ENCODE results near the gene SLK. TPM values are rescaled to one million over a fixed set of nuclear protein-coding genes. Genes with fewer than 3 reads are reported as not detected.

The SLK gene
- total and polyA plus RNA-seq, 2 experiments from 2014 or later, result 6.6 to 37.1 TPM

DNA sequence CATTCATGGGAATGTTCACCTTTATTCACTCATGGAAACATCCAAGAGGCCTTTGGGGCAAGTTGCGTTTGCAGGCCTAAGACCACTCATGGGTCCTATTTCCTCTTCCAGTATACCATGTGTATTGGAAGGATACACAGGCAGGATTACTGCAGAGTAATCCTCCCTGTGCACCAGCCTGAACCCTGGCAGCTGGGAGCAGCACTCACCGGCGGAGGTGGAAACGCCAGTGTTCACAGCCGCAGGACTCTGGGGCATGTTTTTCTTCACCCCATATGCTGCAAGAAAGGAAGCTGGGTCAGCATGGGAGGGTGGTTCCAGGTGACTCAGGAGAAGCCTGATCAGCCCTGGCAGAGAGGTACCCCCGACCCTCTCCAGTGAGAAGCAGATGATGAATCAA lies 94.3 kb downstream of the SLK start:
- 0 out of 2 replicates have a peak, but pooled peaks cover 9% of the 10 kb centered on the region for H3K27me3 ChIP-seq (replicated peaks; ENCODE audit: insufficient read depth)
- no peaks in the 10 kb centered on the region for H3K4me1 ChIP-seq (ENCODE audit: insufficient read depth)
- no peaks in the 10 kb centered on the region for H4K20me1 ChIP-seq (ENCODE audit: insufficient read depth)
- 88 to 90% methylated on average over 6 of the region's 6 CpGs for WGBS, 2 experiments (ENCODE audit: low coverage in 1 of 2, low lambda C conversion rate in 2 of 2, missing lambda C conversion rate in 2 of 2)
- in situ Hi-C loops (cut with MboI), result no loop called here
- H3F3A ChIP-seq (ENCODE audit: insufficient read depth), result no peaks in the 10 kb centered on the region
- no peaks in the 10 kb centered on the region for H3K9me3 ChIP-seq (ENCODE audit: low read depth)
- no peak overlapping the region for H3K4me3 ChIP-seq
- no peak overlapping the region for H3K4me2 ChIP-seq (ENCODE audit: unreplicated experiment)
- no peak overlapping the region for H2AFZ ChIP-seq
- H3K36me3 ChIP-seq (ENCODE audit: low read depth), result no peaks in the 10 kb centered on the region
- H3K79me2 ChIP-seq (ENCODE audit: insufficient read depth), result no peaks in the 10 kb centered on the region
- no peaks in the 10 kb centered on the region for H3K9me2 ChIP-seq (ENCODE audit: insufficient read depth)
- no peak overlapping the region for H3K9ac ChIP-seq
- no peak for TF ChIP-seq EZH2phosphoT487 (IDR thresholded peaks at IDR 0.05; ENCODE audit: insufficient read depth, low read depth)
- TF ChIP-seq EZH2 (IDR thresholded peaks at IDR 0.05; ENCODE audit: insufficient read depth, poor library complexity, severe bottlenecking), result no peak
- H3K27ac ChIP-seq, result no peak overlapping the region
- DNase-seq, result no peak

DNA sequence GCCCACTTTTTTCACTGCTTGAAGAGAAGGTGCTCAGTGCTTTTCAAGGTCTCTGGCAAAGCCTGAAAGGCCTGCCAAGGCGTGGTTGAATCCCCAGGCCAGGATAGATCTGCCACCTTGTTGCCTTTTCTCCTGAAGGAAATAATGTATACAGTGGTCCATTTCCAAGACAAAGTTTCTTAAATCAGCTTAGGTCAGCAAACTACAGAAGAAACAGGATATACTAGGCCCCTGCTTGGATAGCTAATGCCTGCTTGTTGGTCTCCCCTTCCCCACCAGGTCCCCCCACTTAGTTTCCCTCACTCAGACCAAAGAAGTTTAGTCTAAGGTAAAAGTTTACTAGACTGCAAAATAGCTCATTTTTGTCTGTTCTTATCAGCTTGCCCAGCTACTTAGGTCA lies 98.8 kb downstream of the SLK start:
- Histone ChIP-seq H3F3A (ENCODE audit: insufficient read depth) (no peaks in the 10 kb centered on the region), H3K9me3 (ENCODE audit: low read depth) (no peaks in the 10 kb centered on the region), H3K36me3 (ENCODE audit: low read depth) (no peaks in the 10 kb centered on the region), H3K4me2 (ENCODE audit: unreplicated experiment) (no peak overlapping the region), H3K9ac (no peak overlapping the region), H3K79me2 (ENCODE audit: insufficient read depth) (no peaks in the 10 kb centered on the region), H4K20me1 (ENCODE audit: insufficient read depth) (no peaks in the 10 kb centered on the region), H3K27ac (no peak overlapping the region), H3K9me2 (ENCODE audit: insufficient read depth) (no peaks in the 10 kb centered on the region), H2AFZ (no peak overlapping the region), H3K4me3 (no peak overlapping the region), H3K27me3 (replicated peaks; ENCODE audit: insufficient read depth) (0 out of 2 replicates have a peak, but pooled peaks cover 9% of the 10 kb centered on the region), H3K4me1 (ENCODE audit: insufficient read depth) (no peaks in the 10 kb centered on the region)
- in situ Hi-C loops (cut with MboI), result no loop called here
- no peak for DNase-seq
- TF ChIP-seq EZH2phosphoT487 (IDR thresholded peaks at IDR 0.05; ENCODE audit: insufficient read depth, low read depth), result no peak
- no peak for TF ChIP-seq EZH2 (IDR thresholded peaks at IDR 0.05; ENCODE audit: insufficient read depth, poor library complexity, severe bottlenecking)
- 43 to 87% methylated on average over 1 of the region's 1 CpG for WGBS, 2 experiments (ENCODE audit: low coverage in 1 of 2, low lambda C conversion rate in 2 of 2, missing lambda C conversion rate in 2 of 2)

DNA sequence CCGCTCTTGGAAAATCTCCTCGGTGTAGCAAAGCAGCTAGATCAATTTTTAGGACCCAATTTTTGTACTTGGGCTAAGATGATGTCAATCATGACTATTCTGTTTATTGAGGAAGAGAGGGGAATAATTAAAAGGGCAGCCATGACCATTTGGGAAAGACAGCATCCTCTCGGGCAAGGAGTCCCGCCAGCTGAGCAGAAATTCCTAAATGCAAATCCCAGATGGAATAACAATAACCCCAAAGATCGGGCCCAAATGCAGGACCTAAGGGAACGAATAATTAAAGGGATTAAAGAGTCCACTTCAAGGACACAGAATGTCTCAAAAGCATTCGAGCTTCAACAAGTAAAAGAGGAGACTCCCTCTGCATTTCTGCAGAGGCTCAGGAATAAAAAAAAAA lies 100.0 kb downstream of the SLK start:
- H3K4me3 ChIP-seq, result no peak overlapping the region
- H3K9me2 ChIP-seq (ENCODE audit: insufficient read depth), result no peaks in the 10 kb centered on the region
- TF ChIP-seq EZH2 (IDR thresholded peaks at IDR 0.05; ENCODE audit: insufficient read depth, poor library complexity, severe bottlenecking) (no peak), EZH2phosphoT487 (IDR thresholded peaks at IDR 0.05; ENCODE audit: insufficient read depth, low read depth) (no peak)
- no peak overlapping the region for H3K4me2 ChIP-seq (ENCODE audit: unreplicated experiment)
- H3K9ac ChIP-seq, result no peak overlapping the region
- no peak overlapping the region for H3K27ac ChIP-seq
- no peaks in the 10 kb centered on the region for H3K36me3 ChIP-seq (ENCODE audit: low read depth)
- no peaks in the 10 kb centered on the region for H3K79me2 ChIP-seq (ENCODE audit: insufficient read depth)
- H3K9me3 ChIP-seq (ENCODE audit: low read depth), result no peaks in the 10 kb centered on the region
- in situ Hi-C loops (cut with MboI), result no loop called here
- H3F3A ChIP-seq (ENCODE audit: insufficient read depth), result no peaks in the 10 kb centered on the region
- peaks cover 14% of the 10 kb centered on the region; the same call in 1 of the 2 replicates for H3K27me3 ChIP-seq (replicated peaks; ENCODE audit: insufficient read depth)
- no peaks in the 10 kb centered on the region for H4K20me1 ChIP-seq (ENCODE audit: insufficient read depth)
- no peaks in the 10 kb centered on the region for H3K4me1 ChIP-seq (ENCODE audit: insufficient read depth)
- no peak overlapping the region for H2AFZ ChIP-seq
- 83 to 94% methylated on average over 7 of the region's 7 CpGs for WGBS, 2 experiments (ENCODE audit: low coverage in 1 of 2, low lambda C conversion rate in 2 of 2, missing lambda C conversion rate in 2 of 2)
- no peak for DNase-seq

DNA sequence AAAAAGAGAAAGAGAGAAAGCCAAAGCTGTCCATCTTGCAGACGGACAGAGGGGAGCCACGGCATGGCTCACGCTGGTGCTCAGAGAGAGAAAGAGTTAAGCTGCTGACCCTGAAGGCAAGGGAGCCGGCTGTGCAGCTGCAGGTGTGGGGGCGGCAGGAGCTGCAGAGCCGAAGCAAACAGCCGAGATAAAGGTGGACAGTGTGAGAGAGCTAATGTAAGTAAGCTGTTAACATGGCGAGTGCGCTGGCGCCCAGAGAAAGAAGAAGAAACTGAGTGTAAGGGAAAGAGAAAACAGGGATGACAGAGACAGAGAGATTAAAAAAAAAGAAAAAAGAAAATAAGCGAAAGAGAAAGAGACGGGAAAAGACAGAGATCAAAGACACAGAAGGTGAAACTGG lies 100.6 kb downstream of the SLK start:
- Histone ChIP-seq H3K4me2 (ENCODE audit: unreplicated experiment) (no peak overlapping the region), H3K4me3 (no peak overlapping the region), H4K20me1 (ENCODE audit: insufficient read depth) (no peaks in the 10 kb centered on the region), H3F3A (ENCODE audit: insufficient read depth) (no peaks in the 10 kb centered on the region), H2AFZ (no peak overlapping the region), H3K27ac (no peak overlapping the region), H3K27me3 (replicated peaks; ENCODE audit: insufficient read depth) (peaks cover 14% of the 10 kb centered on the region; the same call in 1 of the 2 replicates), H3K79me2 (ENCODE audit: insufficient read depth) (no peaks in the 10 kb centered on the region), H3K4me1 (ENCODE audit: insufficient read depth) (no peaks in the 10 kb centered on the region), H3K9ac (no peak overlapping the region), H3K9me3 (ENCODE audit: low read depth) (no peaks in the 10 kb centered on the region), H3K9me2 (ENCODE audit: insufficient read depth) (no peaks in the 10 kb centered on the region), H3K36me3 (ENCODE audit: low read depth) (no peaks in the 10 kb centered on the region)
- in situ Hi-C loops (cut with MboI), result no loop called here
- DNase-seq, result no peak
- WGBS, 2 experiments (ENCODE audit: low coverage in 1 of 2, low lambda C conversion rate in 2 of 2, missing lambda C conversion rate in 2 of 2), result 76 to 77% methylated on average over 12 of the region's 12 CpGs
- TF ChIP-seq EZH2phosphoT487 (IDR thresholded peaks at IDR 0.05; ENCODE audit: insufficient read depth, low read depth) (no peak), EZH2 (IDR thresholded peaks at IDR 0.05; ENCODE audit: insufficient read depth, poor library complexity, severe bottlenecking) (no peak)

- Histone ChIP-seq H3K4me2 (ENCODE audit: unreplicated experiment) (no peak overlapping the region), H3K4me1 (ENCODE audit: insufficient read depth) (no peaks in the 10 kb centered on the region), H3K27me3 (replicated peaks; ENCODE audit: insufficient read depth) (peaks cover 20% of the 10 kb centered on the region), H3K36me3 (ENCODE audit: low read depth) (no peaks in the 10 kb centered on the region), H3K9ac (no peak overlapping the region), H3K9me2 (ENCODE audit: insufficient read depth) (no peaks in the 10 kb centered on the region), H3K9me3 (ENCODE audit: low read depth) (no peaks in the 10 kb centered on the region), H4K20me1 (ENCODE audit: insufficient read depth) (no peaks in the 10 kb centered on the region), H3K27ac (no peak overlapping the region), H3K79me2 (ENCODE audit: insufficient read depth) (no peaks in the 10 kb centered on the region), H3F3A (ENCODE audit: insufficient read depth) (no peaks in the 10 kb centered on the region), H3K4me3 (no peak overlapping the region), H2AFZ (no peak overlapping the region)
- WGBS, 2 experiments (ENCODE audit: low coverage in 1 of 2, low lambda C conversion rate in 2 of 2, missing lambda C conversion rate in 2 of 2), result 55 to 56% methylated on average over 6 of the region's 6 CpGs
- DNase-seq, result no peak
- no peak for TF ChIP-seq EZH2phosphoT487 (IDR thresholded peaks at IDR 0.05; ENCODE audit: insufficient read depth, low read depth)
- TF ChIP-seq EZH2 (IDR thresholded peaks at IDR 0.05; ENCODE audit: insufficient read depth, poor library complexity, severe bottlenecking), result no peak
- in situ Hi-C loops (cut with MboI), result no loop called here
These were observed 102.7 kb downstream of the SLK start for GRCh38 chr10:104069613-104070012.

Data from GM23248 (cell line).